Tongue (tissue), 2 donors: ENCODE results near the gene HK1. TPM values are rescaled to one million over a fixed set of nuclear protein-coding genes. Genes with fewer than 3 reads are reported as not detected.
A peak's percentile ranks its signal among the peaks of the same experiment; 100 is the strongest.
"Not testable (repeated sequence)": the region's sequence is repeated elsewhere in the genome, so short reads cannot be mapped to it uniquely, and the experiment has no call there.

Experiments
- DNase-seq: peaks from one replicate; pipeline ENCODE4 v3.0.0-alpha.2; 2015
- total RNA-seq: library from RNA; depleted of rRNA; stranded (reverse); fragments of >200 nt; gene quantifications from one replicate; pipeline ENCODE4 v1.2.3, GENCODE V29; 2014

The HK1 gene
- total RNA-seq, 1 donor from 2014 or later = 82.1 TPM

DNA sequence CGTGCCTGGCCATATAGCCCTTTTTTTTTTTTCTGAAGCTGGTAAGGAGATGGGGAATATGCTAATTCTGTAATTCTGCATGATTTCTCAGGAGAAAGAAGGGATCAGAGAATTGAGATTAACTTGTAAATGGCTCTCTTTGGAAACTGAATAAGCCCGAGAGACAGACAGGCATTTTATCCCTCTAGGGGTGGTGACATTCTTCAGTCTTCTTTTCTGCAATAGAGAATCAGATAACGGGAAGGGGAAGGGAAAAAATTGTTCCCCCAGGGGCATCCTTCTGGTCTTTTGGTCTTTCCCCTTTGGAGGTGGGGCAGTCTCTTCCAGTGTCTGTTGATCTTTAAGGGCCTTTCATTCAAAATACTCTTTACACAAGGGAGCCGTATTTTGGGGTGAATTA, 34.2 kb downstream of the HK1 start:
- no peak for DNase-seq

DNA sequence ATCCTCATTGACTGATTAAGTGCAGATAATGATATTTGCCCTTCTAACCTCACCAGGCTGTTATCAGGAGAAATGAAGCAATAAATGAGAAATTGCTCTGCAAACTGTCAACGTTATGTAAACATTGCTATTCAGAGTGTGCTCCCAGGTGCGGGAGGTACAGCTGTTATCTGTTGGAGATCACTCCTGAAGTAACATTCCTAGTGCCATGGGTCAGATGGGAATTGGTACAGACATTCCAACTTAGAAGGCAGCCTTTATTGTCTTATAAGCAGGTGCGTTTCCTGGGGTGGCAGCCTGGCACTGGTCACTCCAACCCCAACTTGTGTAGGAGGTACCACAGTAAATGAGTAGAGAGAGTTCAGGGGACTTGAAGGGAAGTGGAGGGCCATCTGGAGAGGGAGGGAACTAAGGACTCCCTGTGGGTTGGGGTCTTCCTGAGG, 36.8 kb downstream of the HK1 start:
- no peak for DNase-seq

DNA sequence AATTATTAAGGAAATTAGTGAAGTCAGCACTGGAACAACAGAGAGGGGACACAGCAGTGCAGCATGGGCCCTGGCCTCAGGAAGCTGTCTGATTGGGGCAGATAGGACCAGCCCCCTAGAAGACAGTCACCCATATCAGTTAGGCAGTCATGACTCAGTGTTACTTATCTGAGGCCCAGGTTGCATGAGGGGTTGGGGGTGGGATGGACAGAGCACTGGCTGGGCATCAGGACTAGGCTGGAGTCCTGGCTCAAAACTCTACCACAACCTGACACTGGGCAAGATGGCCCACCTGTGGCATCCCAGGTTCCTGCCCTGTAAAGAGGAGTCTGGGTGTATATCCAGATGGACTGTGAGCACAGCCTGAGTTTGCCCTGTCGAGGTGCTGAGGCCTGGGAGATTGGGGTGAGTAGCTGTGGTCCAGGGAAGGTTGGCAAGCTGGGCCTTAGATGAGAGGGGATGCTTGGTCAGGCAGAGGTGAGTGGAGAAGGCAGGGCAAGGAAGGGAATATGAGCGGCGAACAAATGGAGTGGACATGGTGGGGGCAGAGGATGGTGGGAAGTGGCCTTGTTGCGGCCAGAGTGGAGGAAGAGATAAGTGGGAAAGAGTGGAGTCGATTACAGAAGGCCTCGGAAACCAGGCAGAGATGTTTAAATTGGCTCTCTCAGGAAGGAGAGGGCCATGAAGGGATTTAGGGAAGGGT, 37.5 kb downstream of the HK1 start:
- DNase-seq = no peak

DNA sequence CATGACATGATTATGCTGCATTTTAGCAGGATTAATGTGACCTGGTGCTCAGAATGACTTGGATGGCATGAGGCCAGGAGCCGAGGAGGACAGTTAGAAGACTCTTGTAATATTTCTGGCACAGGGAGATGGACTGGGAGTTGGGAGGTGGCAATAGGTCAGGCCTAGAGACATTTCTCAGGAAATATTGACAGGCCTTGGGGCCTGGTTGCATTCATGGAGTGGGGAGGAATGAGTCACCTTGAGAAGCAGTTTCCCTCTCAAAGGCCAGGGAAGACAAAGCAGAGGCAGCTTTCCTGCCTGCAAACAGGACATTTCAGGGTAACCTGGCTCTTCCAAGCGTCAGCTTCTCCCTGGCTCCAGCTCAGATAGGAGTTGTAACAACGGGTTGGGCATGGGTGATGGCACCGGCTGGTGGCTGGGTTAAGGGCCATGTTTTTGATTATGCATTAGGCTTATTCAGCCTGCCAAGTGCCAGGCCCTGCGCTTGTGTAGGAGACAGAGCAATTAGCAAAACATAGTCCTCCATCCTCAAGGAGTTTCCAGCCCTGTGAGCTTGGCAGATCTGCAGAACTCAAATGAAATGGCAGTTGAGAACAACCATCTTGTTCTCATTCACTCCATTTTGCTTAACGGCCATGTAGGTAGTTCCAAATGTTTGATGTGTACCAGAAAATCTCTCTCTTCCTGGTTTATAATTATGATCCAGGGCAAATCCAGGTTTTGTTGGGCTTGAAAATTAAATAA, 38.2 kb downstream of the HK1 start:
- no peak for DNase-seq

DNA sequence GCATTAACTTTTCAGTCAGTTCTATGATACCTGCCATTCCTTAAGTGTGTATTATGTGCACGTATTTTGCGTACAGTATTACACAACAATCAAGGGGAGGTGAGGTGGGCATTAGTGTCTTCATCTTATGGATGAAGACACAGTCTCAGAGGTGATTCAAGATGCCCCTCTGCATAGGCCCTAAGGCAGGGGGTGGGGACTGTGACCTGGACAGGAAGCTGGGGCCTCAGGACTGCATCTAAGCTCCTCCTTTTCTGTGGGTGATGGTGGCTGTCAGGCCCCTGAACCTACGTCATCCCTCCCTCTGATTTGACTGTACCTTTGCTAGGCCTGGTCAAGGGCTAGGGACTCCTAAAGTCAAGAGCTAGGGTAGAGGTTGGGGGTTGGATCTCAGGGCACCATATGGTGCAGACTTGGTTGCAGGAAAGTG, 38.9 kb downstream of the HK1 start:
- DNase-seq = no peak

DNA sequence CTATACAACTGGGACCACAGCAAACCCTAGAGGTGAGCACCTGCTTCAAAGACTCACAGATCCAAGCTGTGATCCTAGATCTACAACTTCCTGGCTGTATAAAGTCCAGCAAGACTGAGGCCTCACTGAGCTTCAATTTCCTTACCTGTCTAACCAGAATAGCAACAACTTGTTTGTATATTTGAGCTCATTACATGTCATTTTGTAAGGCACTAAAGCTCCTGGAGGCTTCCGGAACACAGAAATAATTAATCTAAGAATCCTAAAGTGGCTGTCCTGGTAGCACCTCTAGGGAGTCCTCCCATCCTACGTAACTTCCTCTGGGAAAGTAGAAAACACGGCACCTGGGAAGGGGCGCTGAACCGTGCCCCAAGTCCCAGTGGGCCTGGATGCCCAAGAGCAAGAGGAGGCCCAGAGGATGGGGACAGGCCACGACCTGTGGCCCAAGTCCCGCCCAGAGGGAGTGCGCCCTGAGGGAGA, 39.4 kb downstream of the HK1 start:
- DNase-seq = no peak

DNA sequence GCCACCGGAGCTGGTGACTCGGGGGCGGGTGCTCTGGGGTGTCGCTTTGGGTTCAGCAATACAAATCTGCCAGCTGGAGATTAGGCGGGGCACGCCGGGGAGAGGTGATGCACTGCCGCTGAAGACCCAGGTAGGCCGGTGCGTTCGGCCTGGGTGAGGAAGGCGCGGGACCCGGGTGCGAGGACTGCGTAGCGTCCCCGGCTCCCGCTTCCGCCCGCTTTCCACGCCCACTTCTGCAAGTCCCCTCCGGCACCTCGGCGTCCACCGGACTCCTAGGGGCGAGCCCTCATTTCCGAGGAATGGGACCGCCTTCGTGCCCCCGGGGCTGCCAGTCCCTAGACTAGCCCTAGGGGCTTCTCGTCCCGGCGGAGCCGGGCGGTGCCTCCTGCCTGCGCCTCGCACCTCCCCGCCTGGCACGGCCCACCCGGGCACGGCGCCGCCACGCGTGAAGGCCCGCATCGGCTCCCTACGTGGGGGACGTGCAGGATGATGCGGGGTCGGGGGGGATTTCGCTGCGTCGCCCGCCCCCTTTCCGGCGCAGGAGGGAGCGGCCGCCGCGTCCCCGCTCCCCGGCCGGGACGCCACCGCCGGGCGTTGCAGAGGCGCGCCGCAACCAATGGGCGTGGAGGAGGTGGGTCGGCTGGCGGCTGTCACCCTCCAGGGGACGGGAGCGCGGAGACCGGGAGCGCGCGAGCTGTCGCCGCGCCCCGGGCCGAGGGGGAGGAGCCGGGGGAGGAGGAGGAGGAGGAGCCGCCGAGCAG, 40.0 kb downstream of the HK1 start:
- peak; percentile 96 for DNase-seq

DNA sequence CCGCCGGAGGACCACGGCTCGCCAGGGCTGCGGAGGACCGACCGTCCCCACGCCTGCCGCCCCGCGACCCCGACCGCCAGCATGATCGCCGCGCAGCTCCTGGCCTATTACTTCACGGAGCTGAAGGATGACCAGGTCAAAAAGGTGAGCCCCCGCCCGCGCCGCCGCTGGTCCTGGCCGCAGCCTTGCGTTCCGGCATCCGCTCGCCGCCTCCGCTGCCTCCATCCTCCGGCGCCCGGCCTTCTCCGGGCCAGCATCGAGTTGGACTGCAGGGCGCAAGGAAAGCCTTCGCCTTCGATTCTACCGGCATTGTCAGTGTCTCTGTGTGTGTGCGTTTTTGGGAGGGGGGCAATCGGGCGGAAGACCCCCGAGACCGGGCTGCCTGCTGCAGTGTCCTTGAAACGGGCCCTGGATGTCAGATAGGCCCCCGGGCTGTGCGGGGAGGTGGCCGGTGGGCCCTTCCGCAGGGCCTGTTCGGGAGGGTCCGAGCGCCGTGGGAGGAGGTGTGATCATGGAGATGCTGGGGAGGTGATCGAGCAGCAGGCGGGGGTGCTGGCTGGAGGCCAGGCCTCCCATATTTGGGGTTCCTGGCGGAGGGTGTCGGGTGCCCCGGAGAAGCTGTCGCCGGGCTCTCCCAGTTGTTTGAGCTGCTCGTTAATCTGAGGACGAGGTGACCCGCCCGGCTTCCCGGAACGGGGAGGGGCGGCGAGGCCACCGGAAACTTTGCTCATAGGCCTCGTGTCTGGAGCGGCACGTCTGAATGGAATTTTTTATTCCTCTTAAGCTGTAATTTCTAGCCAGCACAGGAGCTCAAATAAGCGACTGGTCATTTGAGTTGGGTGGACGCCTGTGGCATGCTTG, 40.8 kb downstream of the HK1 start:
- DNase-seq = peak; percentile 79

DNA sequence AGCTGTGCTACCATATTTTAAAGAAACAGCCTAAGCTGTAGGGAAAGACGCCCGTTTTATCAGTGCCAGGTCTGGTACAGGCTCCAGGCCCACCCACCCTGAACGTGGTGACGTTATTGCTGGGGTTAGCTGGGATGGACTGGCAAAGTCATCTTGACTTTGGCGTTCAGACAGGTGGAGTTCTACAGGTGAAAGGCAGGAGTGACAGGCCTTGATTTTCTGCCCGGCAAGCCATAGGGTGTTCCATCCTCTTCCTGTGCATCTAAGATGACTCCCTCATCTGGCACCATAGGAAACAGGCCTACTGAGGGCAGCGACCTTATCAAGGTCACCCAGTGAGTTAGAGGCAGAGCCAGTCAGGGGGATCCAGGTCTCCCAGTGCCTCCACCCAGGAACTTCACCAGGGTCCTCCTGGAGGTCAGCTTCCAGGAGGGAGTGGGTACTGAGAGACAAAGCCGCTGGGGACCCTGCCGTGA, 41.6 kb downstream of the HK1 start:
- DNase-seq = no peak

DNA sequence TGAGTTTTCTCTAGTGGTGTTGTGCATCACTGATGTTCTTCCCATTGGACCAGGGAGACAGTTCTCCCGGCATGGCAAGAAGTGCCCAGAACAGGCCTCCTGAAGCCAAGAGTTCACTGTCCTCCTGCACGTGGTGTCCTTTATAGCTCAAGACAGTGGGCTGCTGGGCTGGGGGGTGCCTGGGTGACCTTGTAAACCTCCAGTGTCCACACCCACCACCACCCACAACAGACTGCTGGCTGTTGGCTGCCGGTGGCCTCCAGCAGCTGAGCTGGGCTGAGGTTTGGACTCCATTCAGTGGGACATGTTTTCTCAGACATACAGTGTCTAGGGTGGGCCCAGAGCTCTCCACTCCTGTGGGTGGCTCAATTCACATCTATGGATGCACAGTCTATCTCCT, 42.2 kb downstream of the HK1 start:
- no peak for DNase-seq

DNA sequence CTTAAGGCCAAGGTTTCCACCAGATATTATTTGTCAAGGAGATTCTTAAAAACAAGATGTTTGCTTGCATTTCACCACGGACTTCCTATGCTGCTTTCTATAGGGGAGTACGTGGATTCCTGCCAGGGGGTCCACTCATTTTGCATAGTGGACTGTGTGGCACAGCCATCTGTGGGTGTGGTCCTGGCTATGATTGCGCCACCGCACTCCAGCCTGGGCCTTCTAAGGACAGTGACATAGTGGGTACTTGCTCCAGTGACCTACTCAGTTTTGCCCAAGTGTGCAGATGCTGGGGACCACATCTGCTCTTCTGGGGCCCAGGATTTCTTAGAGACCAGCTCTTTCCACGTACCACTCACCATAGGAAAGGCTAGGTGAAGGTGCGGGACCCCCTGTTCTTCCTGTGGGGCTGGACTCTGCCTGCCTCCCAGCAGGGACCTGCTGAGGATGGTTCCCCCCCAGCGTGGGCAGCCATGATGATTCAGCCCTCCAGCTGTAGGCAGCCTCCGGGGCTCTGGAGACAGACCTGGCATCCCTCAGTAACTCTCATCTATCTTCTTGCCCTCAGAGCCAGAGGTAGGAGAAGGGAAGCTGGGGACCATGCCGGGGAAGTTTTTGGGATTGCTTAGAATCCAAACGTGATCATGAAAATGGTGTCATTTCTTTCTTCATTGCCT, 42.9 kb downstream of the HK1 start:
- no peak for DNase-seq

DNA sequence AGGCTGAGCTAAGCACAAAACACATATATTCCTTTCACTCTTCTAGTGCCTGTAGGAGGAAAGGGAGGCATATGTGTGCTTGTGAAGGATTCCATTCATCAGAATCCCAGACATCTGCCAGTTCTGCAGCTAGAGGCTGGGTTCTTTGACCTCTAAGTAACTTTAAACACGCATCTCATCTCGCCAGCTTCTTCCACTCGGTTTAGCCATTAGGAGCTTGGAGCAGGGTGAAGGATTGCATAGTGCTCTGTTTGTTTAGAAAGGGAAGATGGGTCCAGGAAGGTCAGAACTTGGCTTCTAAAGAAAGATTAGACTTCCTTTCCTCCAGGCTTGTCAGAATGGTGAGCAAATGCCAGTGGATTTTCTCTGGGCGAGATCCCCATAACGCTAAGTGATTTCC, 43.6 kb downstream of the HK1 start:
- no peak for DNase-seq

DNA sequence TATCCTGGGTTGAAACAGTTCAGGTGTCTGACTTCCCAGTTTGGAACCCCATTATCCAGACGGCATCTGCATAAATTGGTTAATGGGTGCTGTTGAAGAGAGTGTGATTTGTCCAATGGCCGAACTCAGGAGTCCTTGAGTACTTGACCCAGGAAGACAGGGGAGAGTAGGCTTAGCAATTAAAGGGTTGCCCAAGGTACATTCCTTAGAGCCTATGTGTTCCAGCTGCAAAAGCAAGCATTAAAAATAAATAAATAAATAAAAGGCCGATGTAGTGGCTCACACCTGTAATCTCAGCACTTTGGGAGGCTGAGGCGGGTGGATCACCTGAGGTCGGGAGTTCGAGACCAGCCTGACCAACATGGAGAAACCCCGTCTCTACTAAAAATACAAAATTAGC, 44.0 kb downstream of the HK1 start:
- not testable (repeated sequence) for DNase-seq

DNA sequence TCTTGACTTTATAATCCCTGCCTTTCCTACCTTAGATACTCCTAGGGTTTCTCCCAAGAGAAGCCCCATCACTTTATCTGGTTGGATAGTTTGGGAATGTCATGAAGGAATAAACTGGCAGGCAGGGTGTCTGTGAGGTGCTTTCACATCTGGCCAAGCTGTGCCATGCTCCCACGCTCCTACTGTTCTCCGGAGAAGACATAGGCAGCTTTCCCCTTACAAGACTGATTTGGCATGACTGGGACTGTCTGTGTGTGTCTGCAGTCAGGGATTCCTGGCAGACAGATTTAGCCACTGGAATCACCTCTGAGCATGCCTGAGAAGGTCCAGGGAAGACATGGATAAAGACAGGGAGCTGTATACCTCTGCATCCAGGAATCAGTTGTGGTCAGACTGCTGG, 45.3 kb downstream of the HK1 start:
- DNase-seq = no peak

DNA sequence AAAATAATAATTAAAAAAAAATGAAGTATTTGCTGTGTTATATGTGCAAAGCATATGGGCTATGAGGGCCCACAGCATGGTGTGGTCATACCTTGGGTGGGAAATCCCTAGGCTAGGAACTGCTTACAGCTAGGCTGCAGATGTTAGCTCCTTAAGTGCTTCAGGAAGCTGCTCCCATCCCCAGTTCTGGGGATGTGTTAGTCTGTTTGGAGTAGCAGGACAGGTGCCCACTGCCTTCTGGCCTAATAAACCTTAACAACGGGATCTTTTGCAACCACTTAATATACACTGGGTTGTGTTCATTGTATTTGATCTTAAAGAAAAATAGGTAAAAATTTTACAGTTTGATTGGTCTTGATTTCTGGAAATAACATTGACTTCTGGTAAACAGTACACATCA, 46.3 kb downstream of the HK1 start:
- DNase-seq = no peak

DNA sequence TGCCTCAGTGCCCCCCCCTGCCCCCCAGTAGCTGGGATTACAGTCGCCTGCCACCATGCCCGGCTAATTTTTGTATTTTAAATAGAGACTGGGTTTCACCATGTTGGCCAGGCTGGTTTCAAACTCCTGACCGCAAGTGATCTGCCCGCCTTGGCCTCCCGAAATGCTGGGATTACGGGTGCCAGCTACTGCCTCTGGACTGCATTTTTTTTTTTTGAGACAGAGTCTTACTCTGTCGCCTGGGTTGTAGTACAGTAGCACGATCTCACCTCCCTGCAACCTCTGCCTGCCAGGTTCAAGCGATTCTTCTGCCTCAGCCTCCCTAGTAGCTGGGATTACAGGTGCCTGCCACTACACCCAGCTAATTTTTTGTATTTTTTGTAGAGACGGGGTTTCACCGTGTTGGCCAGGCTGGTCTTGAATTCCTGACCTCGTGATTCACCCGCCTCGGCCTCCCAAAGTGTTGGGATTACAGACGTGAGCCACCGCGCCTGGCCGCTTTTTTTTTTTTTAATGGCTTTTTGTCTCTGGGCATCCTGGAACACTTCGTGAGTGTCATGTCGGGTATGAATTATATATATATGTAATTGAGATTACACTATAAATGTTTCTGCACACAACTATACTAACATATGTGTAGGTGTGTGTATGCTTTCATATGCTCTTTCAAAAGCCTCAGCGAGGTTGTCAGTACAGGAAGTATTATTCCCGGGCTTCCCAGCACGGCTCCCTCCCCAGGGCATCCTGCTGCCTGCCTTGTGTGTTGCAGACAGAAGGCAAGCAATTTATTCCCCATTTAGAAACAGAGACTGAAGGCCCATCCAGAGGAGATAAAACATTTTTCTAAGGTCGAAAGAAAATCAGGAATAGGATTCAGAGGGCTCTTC, 47.6 kb downstream of the HK1 start:
- not testable (repeated sequence) for DNase-seq

DNA sequence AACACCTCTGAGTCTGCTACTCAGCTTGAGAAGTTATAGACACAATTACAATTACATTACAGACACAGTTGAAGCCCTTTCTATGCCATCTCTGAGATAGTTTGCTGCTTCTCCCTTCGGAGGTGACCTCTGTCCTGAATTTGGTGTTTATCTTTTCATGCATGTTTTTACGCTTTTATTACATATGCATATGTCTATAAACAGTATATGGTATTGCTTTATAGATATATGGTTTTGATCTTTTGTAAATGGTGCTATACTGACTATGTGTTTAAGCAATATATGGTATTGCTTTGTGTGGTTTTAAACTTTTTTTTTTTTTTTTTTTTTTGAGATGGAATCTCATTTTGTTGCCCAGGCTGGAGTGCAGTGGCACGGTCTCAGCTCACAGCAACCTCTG, 48.4 kb downstream of the HK1 start:
- no peak for DNase-seq

DNA sequence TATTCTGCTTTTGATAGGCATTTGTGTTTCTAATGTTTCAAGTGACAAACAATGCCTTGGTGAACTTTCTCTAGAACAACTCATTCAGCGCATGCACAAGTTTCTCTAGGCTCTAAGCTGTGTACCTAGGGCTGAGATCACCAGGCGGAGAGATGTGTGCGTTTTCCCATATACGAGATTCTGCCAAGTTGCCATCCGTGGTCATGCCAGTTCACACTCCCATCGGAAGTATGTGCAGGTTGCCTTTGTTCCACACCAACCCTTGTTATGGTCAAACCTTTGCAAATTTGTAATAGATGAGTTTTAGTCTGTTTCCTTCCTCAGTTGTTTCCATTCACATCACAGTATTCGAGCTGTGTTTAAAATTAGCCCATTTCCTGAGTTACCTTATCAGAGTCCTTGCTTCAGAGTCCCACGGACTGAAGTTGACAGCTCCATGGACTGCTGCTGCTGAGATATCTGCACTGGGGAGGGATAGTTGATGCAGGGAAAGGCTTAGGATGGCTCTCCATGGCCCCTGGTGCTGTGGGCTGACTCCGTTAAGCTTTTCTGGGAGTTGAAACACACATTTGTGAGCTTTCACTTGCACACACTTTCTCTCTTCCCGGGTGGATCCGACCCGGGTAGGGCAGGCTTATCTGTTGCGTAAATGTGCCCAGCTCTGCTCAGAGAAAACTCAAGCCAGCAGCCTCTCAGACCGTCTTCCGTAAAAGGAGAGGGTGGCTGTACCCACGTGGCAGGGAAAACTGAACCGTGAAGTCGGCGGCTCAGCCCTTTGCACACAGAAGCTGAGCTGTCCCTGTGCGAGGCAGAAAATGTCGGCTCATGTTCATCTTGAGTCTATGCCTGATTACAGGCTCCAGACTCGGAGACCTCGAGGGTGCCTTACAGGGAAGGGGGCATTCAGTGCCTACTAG, 49.4 kb downstream of the HK1 start:
- peak; percentile 76 for DNase-seq

DNA sequence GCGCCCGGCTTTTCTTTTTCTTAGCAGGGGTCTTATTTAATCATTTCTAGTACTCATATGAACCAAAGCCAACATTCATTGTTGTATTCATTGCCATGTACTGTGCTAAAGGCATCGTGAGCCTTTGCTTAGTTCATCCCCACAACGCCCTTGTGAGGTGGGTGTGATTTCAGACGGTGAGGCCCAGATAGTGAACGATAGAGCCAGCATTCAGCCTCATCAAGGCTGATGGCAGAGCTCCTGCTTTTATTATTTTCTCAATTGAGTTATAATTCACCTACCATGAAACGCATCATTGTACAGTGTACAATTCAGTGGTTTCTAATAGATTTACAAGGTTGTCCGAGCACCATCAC, 50.1 kb downstream of the HK1 start:
- DNase-seq = no peak
